Mesenchymal stem cell (in vitro differentiated cells and primary cell): ENCODE measurements around the gene TYR.

Experiments
- DNase-seq: peaks from one replicate; pipeline ENCODE4 v3.0.0-alpha.2; 2013
- H2AFZ ChIP-seq: one replicate; pipeline ENCODE4 v1.6.1; 2013; ENCODE audit warnings: low read depth, mild to moderate bottlenecking, control low read depth, inconsistent platforms, low read length, moderate library complexity
- H2AK5ac ChIP-seq: 2 replicates; pipeline ENCODE4 v1.6.1; 2013; ENCODE audit warnings: low read length, moderate library complexity, mild to moderate bottlenecking, inconsistent platforms; ENCODE audit not compliant: severe bottlenecking
- H2BK120ac ChIP-seq: one replicate; pipeline ENCODE4 v1.6.1; 2013; ENCODE audit warnings: low read depth, mild to moderate bottlenecking, inconsistent platforms, low read length, moderate library complexity
- H2BK12ac ChIP-seq, 2 experiments: one replicate each; pipeline ENCODE4 v1.6.1; 2013; ENCODE audit warnings: inconsistent platforms in 2 of 2, low read length in 2 of 2, mild to moderate bottlenecking in 2 of 2, moderate library complexity in 2 of 2, control low read depth in 1 of 2
- H2BK15ac ChIP-seq: one replicate; pipeline ENCODE4 v1.6.1; 2013; ENCODE audit warnings: mild to moderate bottlenecking, low read depth, inconsistent platforms; ENCODE audit not compliant: poor library complexity, severe bottlenecking
- H2BK5ac ChIP-seq: 2 replicates; pipeline ENCODE4 v1.6.1; 2013; ENCODE audit warnings: low read depth, mild to moderate bottlenecking, low read length, control low read depth, inconsistent platforms; ENCODE audit not compliant: poor library complexity, severe bottlenecking
- H3K14ac ChIP-seq, 2 experiments: one replicate each; pipeline ENCODE4 v1.6.1; 2013; ENCODE audit warnings: inconsistent platforms in 2 of 2, low read length in 2 of 2, control low read depth in 1 of 2, mild to moderate bottlenecking in 1 of 2, moderate library complexity in 1 of 2
- H3K18ac ChIP-seq, 2 experiments: one replicate each; pipeline ENCODE4 v1.6.1; 2013; ENCODE audit warnings: inconsistent platforms in 2 of 2, low read length in 2 of 2, control low read depth in 1 of 2, low read depth in 1 of 2, mild to moderate bottlenecking in 1 of 2
- H3K23ac ChIP-seq, 2 experiments: one replicate each; pipeline ENCODE4 v1.6.1; 2013; ENCODE audit warnings: inconsistent platforms in 2 of 2, low read length in 2 of 2, mild to moderate bottlenecking in 2 of 2, moderate library complexity in 2 of 2, control low read depth in 1 of 2
- H3K27ac ChIP-seq: 2 replicates; pipeline ENCODE4 v1.5.1; 2013; ENCODE audit warnings: mild to moderate bottlenecking, moderate library complexity, low read length, control low read depth, inconsistent platforms; ENCODE audit not compliant: poor library complexity, severe bottlenecking
- H3K27me3 ChIP-seq, 2 experiments: 2 replicates each; pipeline versions ENCODE4 v1.6.1 to v1.7.0; 2013; ENCODE audit warnings: low read length in 2 of 2, mild to moderate bottlenecking in 2 of 2, moderate library complexity in 2 of 2, control low read depth in 1 of 2, inconsistent platforms in 1 of 2; ENCODE audit not compliant: control insufficient read depth in 1 of 2, insufficient read depth in 1 of 2
- H3K36me3 ChIP-seq, 2 experiments: 2 replicates each; pipeline versions ENCODE4 v1.6.1 to v1.7.0; 2013; ENCODE audit warnings: low read length in 2 of 2, control low read depth in 1 of 2, inconsistent platforms in 1 of 2, low read depth in 1 of 2, mild to moderate bottlenecking in 1 of 2; ENCODE audit not compliant: insufficient read depth in 2 of 2, control insufficient read depth in 1 of 2
- H3K4ac ChIP-seq, 2 experiments: one replicate each; pipeline ENCODE4 v1.6.1; 2013; ENCODE audit warnings: inconsistent platforms in 2 of 2, low read length in 2 of 2, mild to moderate bottlenecking in 2 of 2, moderate library complexity in 2 of 2, control low read depth in 1 of 2, low read depth in 1 of 2
- H3K4me1 ChIP-seq: 2 replicates; pipeline ENCODE4 v1.6.1; 2013; ENCODE audit warnings: low read depth, low read length, control low read depth; ENCODE audit not compliant: control insufficient read depth, insufficient read depth
- H3K4me2 ChIP-seq: 2 replicates; pipeline ENCODE4 v1.6.1; 2013; ENCODE audit warnings: low read length, mild to moderate bottlenecking, inconsistent platforms; ENCODE audit not compliant: poor library complexity, severe bottlenecking
- H3K4me3 ChIP-seq, 2 experiments: 2 replicates each; pipeline versions ENCODE4 v1.5.1 to v1.7.0; 2013; ENCODE audit warnings: low read length in 2 of 2, mild to moderate bottlenecking in 2 of 2, control low read depth in 1 of 2, low read depth in 1 of 2; ENCODE audit not compliant: insufficient read depth in 1 of 2
- H3K79me1 ChIP-seq: replicated peaks from 2 replicates; pipeline ENCODE4 v1.6.1; 2013; ENCODE audit warnings: mild to moderate bottlenecking, control low read depth, low read length, inconsistent platforms; ENCODE audit not compliant: poor library complexity, severe bottlenecking
- H3K9ac ChIP-seq: 2 replicates; pipeline ENCODE4 v1.7.0; 2013; ENCODE audit warnings: mild to moderate bottlenecking, low read length, moderate library complexity
- H3K9me3 ChIP-seq: 2 replicates; pipeline ENCODE4 v1.7.0; 2013; ENCODE audit warnings: mild to moderate bottlenecking, low read length; ENCODE audit not compliant: control insufficient read depth
- H4K8ac ChIP-seq: one replicate; pipeline ENCODE4 v1.6.1; 2013; ENCODE audit warnings: inconsistent platforms, mild to moderate bottlenecking, low read length, moderate library complexity
- H4K91ac ChIP-seq: one replicate; pipeline ENCODE4 v1.6.1; 2013; ENCODE audit warnings: mild to moderate bottlenecking, low read length, inconsistent platforms
- WGBS: methylation state at CpG from one replicate; pipeline ENCODE4 v1.1.7; 2013; ENCODE audit warnings: mixed read lengths; 5-methylcytosine and 5-hydroxymethylcytosine counted together

Gene TYR

DNA sequence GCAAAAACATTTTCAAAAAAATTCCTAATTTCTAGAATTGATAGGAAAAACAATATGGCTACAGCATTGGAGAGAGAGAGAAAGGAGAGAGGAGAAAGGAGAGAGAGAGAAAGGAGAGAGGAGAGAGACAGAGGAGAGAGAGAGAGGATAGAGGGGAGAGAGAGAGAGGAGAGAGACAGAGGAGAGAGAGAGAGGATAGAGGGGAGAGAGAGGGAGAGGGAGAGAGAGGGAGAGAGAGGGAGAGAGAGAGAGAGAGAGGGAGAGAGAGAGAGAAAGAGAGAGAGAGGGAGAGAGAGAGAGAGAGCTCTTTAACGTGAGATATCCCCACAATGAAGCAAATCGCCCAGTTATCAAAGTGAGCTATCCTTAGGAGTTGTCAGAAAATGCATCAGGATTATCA lies 737 bp upstream of the TYR start:
- Histone ChIP-seq H2BK15ac (no peak overlapping the region), H3K79me1 (no peaks in the 10 kb centered on the region), H4K8ac (no peak overlapping the region), H2BK120ac (no peak overlapping the region), H3K4me1 (no peaks in the 10 kb centered on the region), H3K9me3 (no peaks in the 10 kb centered on the region), H3K27me3 (no peaks in the 10 kb centered on the region), H3K4me2 (no peak overlapping the region), H3K4me3 (no peak overlapping the region), H3K9ac (no peak overlapping the region), H3K14ac (no peak overlapping the region), H3K27ac (no peak overlapping the region), H2BK12ac (no peak overlapping the region), H3K18ac (no peak overlapping the region), H2AFZ (no peak overlapping the region), H3K4ac (no peak overlapping the region), H3K23ac (no peak overlapping the region), H2AK5ac (no peak overlapping the region), H4K91ac (no peak overlapping the region), H2BK5ac (no peak overlapping the region), H3K36me3 (no peaks in the 10 kb centered on the region)
- no peak for DNase-seq
- 100% methylated on average over 1 of the region's 2 CpGs for WGBS

- Histone ChIP-seq H3K4me1 (no peaks in the 10 kb centered on the region), H3K4ac (no peak overlapping the region), H3K23ac (no peak overlapping the region), H4K8ac (no peak overlapping the region), H3K79me1 (no peaks in the 10 kb centered on the region), H2BK120ac (no peak overlapping the region), H2BK5ac (no peak overlapping the region), H3K4me2 (no peak overlapping the region), H3K9ac (peak overlapping the region; percentile 58), H3K4me3 (peak overlapping the region in 1 of 2 experiments; percentile 60), H3K18ac (peak overlapping the region in 1 of 2 experiments; percentile 52), H3K27me3 (no peaks in the 10 kb centered on the region), H3K27ac (no peak overlapping the region), H2BK12ac (no peak overlapping the region), H2BK15ac (no peak overlapping the region), H3K9me3 (no peaks in the 10 kb centered on the region), H4K91ac (no peak overlapping the region), H2AK5ac (no peak overlapping the region), H3K36me3 (no peaks in the 10 kb centered on the region), H2AFZ (no peak overlapping the region), H3K14ac (no peak overlapping the region)
- 100% methylated on average over 1 of the region's 2 CpGs for WGBS
- DNase-seq: no peak
Measured at GRCh38 chr11:89181111-89181510, 3.4 kb downstream of the TYR start.

GRCh38 chr11:89182773-89183518 lies 5.3 kb downstream of the TYR start:
- no peak overlapping the region for H3K18ac ChIP-seq
- no peak overlapping the region for H3K4me3 ChIP-seq
- H3K27me3 ChIP-seq: no peaks in the 10 kb centered on the region
- no peak overlapping the region for H2BK15ac ChIP-seq
- H4K8ac ChIP-seq: no peak overlapping the region
- no peaks in the 10 kb centered on the region for H3K9me3 ChIP-seq
- WGBS: 88% methylated on average over 2 of the region's 5 CpGs
- no peak for DNase-seq
- no peaks in the 10 kb centered on the region for H3K4me1 ChIP-seq
- H3K4ac ChIP-seq: no peak overlapping the region
- H2BK120ac ChIP-seq: no peak overlapping the region
- H2AK5ac ChIP-seq: no peak overlapping the region
- H3K36me3 ChIP-seq: no peaks in the 10 kb centered on the region
- no peak overlapping the region for H3K27ac ChIP-seq
- no peak overlapping the region for H3K23ac ChIP-seq
- no peak overlapping the region for H2BK12ac ChIP-seq
- H3K79me1 ChIP-seq: no peaks in the 10 kb centered on the region
- H2AFZ ChIP-seq: no peak overlapping the region
- peak overlapping the region; percentile 42 for H3K9ac ChIP-seq
- H3K4me2 ChIP-seq: no peak overlapping the region
- H4K91ac ChIP-seq: no peak overlapping the region
- no peak overlapping the region for H3K14ac ChIP-seq
- H2BK5ac ChIP-seq: no peak overlapping the region

GRCh38 chr11:89184021-89184420 lies 6.3 kb downstream of the TYR start:
- Histone ChIP-seq H2BK15ac (no peak overlapping the region), H3K4me2 (no peak overlapping the region), H2AFZ (no peak overlapping the region), H3K27ac (no peak overlapping the region), H3K23ac (no peak overlapping the region), H3K4me3 (no peak overlapping the region), H3K9me3 (no peaks in the 10 kb centered on the region), H3K18ac (no peak overlapping the region), H4K91ac (no peak overlapping the region), H3K4ac (no peak overlapping the region), H3K9ac (peak overlapping the region; percentile 42), H3K27me3 (no peaks in the 10 kb centered on the region), H4K8ac (no peak overlapping the region), H3K36me3 (no peaks in the 10 kb centered on the region), H3K4me1 (no peaks in the 10 kb centered on the region), H2BK5ac (no peak overlapping the region), H3K79me1 (no peaks in the 10 kb centered on the region), H2AK5ac (no peak overlapping the region), H2BK120ac (no peak overlapping the region), H2BK12ac (no peak overlapping the region), H3K14ac (no peak overlapping the region)
- no CpG with 5 or more reads among the region's 3 CpGs for WGBS
- DNase-seq: no peak
